ENCODE measurements around the gene KCNK1. TPM values are rescaled to one million over a fixed set of nuclear protein-coding genes. Genes with fewer than 3 reads are reported as not detected.
A peak's percentile ranks its signal among the peaks of the same experiment; 100 is the strongest.

KCNK1 gene
- total and polyA plus RNA-seq, 8 donors, result 2.3 to 7.5 (median 3.8) TPM

DNA sequence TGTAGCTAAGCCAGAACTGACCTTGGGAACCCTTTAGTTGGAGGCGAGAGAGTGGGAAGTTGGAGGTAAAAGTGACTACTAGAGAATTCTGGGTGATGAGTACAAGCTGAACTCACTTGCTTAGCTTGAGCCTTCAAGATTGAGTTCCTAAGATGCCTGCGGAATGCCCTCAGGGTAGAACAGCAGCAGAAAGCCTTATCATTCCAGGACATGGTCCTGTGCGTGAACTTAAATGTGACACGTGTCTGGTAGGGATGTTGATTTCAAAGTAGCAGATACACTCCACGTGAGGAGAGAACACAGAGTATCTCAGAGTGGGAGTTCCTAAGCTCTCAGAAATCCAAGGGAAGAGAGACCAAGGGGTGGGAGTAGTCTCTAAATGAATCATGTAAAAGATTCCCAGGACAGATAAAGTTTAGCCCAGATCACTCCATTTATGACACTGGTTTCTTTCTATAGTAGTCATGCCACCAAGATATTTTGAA is 60.1 kb downstream of the KCNK1 start:
- peak overlapping the region in 1 of 4 donors; percentile 17 for H3K4me3 ChIP-seq
- ATAC-seq (peak in 3 of 4 donors; percentile 15 to 29 (median 26)), FAIRE-seq (no peak)

DNA sequence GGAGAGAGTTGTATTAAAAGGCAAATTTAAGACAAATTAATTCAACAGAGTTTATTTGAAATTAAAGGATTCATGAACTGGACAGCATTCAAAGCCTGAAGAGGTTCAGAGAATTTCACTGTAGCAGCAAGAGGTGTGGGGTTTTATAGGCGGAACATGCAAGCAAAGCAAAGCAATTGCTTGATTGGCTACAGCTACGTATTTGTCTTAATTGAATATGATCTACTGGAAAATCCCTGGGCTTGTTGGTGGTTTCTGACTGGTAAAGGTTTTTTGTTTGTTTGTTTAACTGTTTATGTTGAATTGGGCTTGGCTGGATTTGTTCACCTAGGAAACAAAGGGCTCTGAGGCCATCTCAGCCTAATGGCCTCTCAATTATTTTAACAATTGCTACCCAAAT is 61.5 kb downstream of the KCNK1 start:
- Histone ChIP-seq H3K4me3 (no peak overlapping the region), H3K27me3 (no peaks in the 10 kb centered on the region), H3K9me3 (no peaks in the 10 kb centered on the region), H3K36me3 (no peaks in the 10 kb centered on the region), H3K27ac (no peak overlapping the region), H3K4me1 (peaks cover 11 to 23% (median 22%) of the 10 kb centered on the region in 3 donors)
- intact Hi-C loops (cut with DNase I), result no loop called here
- FAIRE-seq (no peak), ATAC-seq (no peak), DNase-seq (no peak)
- TF ChIP-seq, protein P1, sequence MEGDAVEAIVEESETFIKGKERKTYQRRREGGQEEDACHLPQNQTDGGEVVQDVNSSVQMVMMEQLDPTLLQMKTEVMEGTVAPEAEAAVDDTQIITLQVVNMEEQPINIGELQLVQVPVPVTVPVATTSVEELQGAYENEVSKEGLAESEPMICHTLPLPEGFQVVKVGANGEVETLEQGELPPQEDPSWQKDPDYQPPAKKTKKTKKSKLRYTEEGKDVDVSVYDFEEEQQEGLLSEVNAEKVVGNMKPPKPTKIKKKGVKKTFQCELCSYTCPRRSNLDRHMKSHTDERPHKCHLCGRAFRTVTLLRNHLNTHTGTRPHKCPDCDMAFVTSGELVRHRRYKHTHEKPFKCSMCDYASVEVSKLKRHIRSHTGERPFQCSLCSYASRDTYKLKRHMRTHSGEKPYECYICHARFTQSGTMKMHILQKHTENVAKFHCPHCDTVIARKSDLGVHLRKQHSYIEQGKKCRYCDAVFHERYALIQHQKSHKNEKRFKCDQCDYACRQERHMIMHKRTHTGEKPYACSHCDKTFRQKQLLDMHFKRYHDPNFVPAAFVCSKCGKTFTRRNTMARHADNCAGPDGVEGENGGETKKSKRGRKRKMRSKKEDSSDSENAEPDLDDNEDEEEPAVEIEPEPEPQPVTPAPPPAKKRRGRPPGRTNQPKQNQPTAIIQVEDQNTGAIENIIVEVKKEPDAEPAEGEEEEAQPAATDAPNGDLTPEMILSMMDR (IDR thresholded peaks at IDR 0.05), result no peak
- 94 to 96% methylated on average over 2 of the region's 2 CpGs for WGBS, 2 donors

More for the DNA sequence above, 60.1 kb downstream of the KCNK1 start:
- H3K36me3 ChIP-seq, result no peaks in the 10 kb centered on the region
- intact Hi-C loops (cut with DNase I), result no loop called here
- H3K27me3 ChIP-seq, result no peaks in the 10 kb centered on the region
- WGBS, 2 donors, result 64 to 72% methylated on average over 5 of the region's 5 CpGs
- no peaks in the 10 kb centered on the region for H3K9me3 ChIP-seq
- H3K4me1 ChIP-seq, result peaks cover 11 to 23% (median 22%) of the 10 kb centered on the region in 3 donors
- no peak for DNase-seq
- peak overlapping the region in 2 of 4 donors; percentile 80 to 82 for H3K27ac ChIP-seq
- TF ChIP-seq, protein P1 (IDR thresholded peaks at IDR 0.05), result no peak

DNA sequence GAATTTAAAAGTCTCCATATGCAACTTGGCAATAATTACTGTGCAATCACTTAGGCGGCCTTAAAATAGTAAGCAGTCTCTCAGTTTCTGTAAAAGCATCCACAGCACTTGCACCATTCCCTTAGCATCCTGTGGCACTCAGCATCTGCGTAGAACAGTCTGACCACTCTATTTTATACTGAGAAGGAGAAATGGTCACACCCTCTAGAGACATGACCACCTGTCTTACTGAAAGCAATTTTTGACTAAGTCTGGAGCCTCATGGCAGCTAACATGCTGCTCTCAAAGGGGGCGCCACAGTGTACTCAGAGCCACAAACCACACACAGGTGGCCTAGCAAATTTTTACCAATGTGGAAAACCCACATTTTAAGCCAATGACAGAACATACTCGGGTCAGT is 62.0 kb downstream of the KCNK1 start:
- Histone ChIP-seq H3K36me3 (no peaks in the 10 kb centered on the region), H3K4me1 (peaks cover 11 to 23% (median 22%) of the 10 kb centered on the region in 3 donors), H3K27ac (no peak overlapping the region), H3K9me3 (no peaks in the 10 kb centered on the region), H3K4me3 (no peak overlapping the region), H3K27me3 (no peaks in the 10 kb centered on the region)
- WGBS, 2 donors, result 94 to 95% methylated on average over 4 of the region's 4 CpGs
- FAIRE-seq (no peak), ATAC-seq (no peak), DNase-seq (no peak)
- intact Hi-C loops (cut with DNase I), result no loop called here
- TF ChIP-seq, protein P1 (IDR thresholded peaks at IDR 0.05), result no peak

DNA sequence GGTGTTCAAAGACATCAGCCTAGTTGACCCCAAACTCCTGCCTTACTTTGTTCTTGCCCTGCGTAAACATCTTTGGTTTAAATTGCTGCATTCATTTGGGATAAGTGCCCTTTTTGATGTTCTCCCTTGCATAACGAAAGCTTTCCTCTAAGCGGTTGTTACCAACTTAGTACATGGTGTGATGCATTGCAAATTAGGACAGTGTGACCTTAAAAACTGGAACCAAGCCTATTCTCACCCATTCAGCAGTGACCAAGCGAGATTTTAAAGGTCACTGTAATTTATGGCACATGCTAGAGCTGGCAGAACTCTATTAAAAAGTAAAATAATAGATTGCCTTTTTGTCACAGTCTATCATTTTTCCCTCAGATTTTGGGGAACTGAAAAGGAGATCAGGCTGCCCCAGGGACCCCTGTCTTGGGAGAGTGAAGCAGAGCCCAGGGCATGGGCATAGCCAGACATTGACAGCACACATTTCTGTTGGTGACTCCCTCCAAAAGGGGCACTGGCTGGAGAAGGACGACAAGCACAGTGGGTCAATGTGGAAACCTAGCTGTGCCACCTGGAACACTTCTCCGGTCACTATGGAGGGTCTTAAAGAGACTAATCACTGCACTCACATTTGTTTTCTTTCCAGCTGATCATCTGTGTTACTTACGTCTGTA is 63.9 kb downstream of the KCNK1 start:
- 89 to 91% methylated on average over 7 of the region's 7 CpGs for WGBS, 2 donors
- TF ChIP-seq, protein P1 (IDR thresholded peaks at IDR 0.05), result no peak
- Histone ChIP-seq H3K4me3 (no peak overlapping the region), H3K9me3 (no peaks in the 10 kb centered on the region), H3K27ac (no peak overlapping the region), H3K36me3 (no peaks in the 10 kb centered on the region), H3K27me3 (no peaks in the 10 kb centered on the region), H3K4me1 (peaks cover 11 to 21% (median 20%) of the 10 kb centered on the region in 3 donors)
- DNase-seq (no peak), ATAC-seq (no peak), FAIRE-seq (no peak)
- intact Hi-C loops (cut with DNase I), result no loop called here

DNA sequence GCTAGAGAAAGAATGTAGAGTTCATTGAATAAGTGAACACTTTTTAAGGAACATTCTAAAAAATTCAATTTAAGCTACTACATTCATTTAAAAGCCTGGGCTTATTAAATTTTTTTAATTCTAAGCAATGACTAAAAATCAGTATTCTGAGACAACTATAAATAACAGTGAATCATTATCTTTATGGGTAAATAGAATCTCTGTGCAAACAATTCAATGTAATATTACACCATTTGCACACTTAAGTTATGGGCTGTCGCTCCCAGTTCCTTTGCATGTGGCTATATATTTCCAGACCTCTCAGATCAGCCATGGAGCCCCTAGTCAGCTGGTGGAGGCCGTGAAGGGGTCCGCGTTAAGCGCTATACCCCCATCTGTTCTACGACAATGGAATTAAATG is 65.1 kb downstream of the KCNK1 start:
- WGBS, 2 donors, result 82 to 88% methylated on average over 6 of the region's 6 CpGs
- FAIRE-seq, result no peak
- Histone ChIP-seq H3K9me3 (no peaks in the 10 kb centered on the region), H3K4me3 (no peak overlapping the region), H3K4me1 (peaks cover 0 to 9% (median 8%) of the 10 kb centered on the region in 3 donors), H3K27ac (no peak overlapping the region), H3K27me3 (no peaks in the 10 kb centered on the region), H3K36me3 (no peaks in the 10 kb centered on the region)
- no peak for ATAC-seq
- TF ChIP-seq, protein P1 (IDR thresholded peaks at IDR 0.05), result no peak
- intact Hi-C loops (cut with DNase I), result no loop called here
- DNase-seq, result no peak

Data from pancreas (tissue), 10 donors.